ENCODE results near the gene ANO4.

GRCh38 chr12:100867639-100868393, 73.2 kb downstream of the ANO4 start:
- TF ChIP-seq EZH2 (IDR thresholded peaks at IDR 0.05; ENCODE audit: borderline replicate concordance, insufficient read depth, low read depth, low read length, poor library complexity, severe bottlenecking): no peak
- no peak for TF ChIP-seq CTCF (IDR thresholded peaks at IDR 0.05)

All from B cell (primary cell).